LNCAP (cell line): ENCODE data around the gene SYCP2.

Experiments
- CTCF ChIP-seq: fragments of 450-650 bp; IDR thresholded peaks from 2 replicates; pipeline ENCODE4 v1.5.1; 2017; ENCODE audit warnings: mild to moderate bottlenecking

The SYCP2 gene

GRCh38 chr20:59831024-59831915 is 102.2 kb downstream of the SYCP2 start:
- no peak for TF ChIP-seq CTCF

GRCh38 chr20:59830665-59831023 is 102.8 kb downstream of the SYCP2 start:
- TF ChIP-seq CTCF = no peak

GRCh38 chr20:59829786-59830664 is 103.4 kb downstream of the SYCP2 start:
- no peak for TF ChIP-seq CTCF

GRCh38 chr20:59829054-59829785 is 104.2 kb downstream of the SYCP2 start:
- no peak for TF ChIP-seq CTCF

GRCh38 chr20:59828125-59829053 is 105.0 kb downstream of the SYCP2 start:
- TF ChIP-seq CTCF = no peak

- no peak for TF ChIP-seq CTCF
Observed at GRCh38 chr20:59827138-59828056, 106.0 kb downstream of the SYCP2 start.
